GM19099 (cell line): ENCODE data around the gene CIAO1.

Source experiments
- POLR2A ChIP-seq: IDR thresholded peaks from 3 replicates; pipeline ENCODE4 v1.6.1; 2011; ENCODE audit warnings: low read depth; ENCODE audit not compliant: insufficient read length; ENCODE audit errors: extremely low read depth

The CIAO1 gene

DNA sequence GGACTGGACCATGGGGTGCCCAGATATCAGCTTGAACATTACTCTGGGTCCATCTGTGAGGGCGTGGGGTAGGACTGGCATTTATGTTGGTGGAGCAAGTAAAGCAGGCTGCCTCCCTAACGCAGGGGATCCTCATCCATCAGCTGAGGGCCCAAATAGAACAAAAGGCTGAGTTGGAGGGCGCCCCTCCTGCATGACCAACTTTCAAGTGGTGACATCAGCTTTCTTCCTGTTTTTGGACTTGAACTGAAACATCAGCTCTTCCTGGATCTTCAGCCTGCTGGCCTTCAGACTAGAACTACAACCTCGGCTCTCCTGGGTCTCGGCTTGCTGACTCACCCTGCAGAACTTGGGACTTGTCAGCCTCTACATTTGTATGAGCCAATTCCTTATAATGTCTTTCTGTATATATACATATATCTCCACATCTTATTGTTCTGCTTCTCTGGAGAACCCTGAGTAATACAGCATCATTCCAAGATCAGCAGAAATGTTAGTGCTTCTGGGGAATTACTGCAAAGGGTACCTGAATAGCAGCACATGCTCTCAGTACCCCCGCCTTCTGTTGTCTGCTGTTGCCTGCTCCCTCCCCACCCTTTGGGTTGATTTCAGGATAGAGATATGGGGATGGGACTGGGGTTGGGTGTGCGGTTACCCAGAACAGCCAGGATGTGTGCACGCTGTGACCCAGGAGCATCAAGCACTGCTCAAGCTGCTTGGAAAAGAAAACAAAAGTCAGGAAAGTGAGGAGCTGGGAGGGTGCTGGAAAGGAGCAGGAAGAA is 20.2 kb upstream of the CIAO1 start:
- TF ChIP-seq POLR2A = no peak

DNA sequence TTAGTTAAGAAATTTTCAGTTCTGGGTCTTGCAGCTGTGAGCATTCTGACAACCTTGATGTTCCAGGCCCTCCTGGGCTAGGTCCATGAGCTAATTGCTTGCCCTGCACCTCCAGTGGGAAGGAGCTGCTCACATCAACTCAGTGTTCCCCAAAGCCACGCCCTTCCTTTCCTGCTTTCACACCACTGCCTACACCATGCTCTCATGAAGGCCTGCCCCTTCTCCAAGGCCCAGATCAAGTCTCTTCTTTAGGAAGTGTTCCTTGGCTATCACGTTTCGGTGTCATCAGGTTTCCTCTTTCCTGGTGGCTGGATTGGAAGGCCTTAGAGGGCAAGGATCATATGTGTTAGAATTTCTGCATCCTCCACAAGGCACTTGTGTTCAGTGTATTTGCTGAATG is 19.0 kb upstream of the CIAO1 start:
- no peak for TF ChIP-seq POLR2A

DNA sequence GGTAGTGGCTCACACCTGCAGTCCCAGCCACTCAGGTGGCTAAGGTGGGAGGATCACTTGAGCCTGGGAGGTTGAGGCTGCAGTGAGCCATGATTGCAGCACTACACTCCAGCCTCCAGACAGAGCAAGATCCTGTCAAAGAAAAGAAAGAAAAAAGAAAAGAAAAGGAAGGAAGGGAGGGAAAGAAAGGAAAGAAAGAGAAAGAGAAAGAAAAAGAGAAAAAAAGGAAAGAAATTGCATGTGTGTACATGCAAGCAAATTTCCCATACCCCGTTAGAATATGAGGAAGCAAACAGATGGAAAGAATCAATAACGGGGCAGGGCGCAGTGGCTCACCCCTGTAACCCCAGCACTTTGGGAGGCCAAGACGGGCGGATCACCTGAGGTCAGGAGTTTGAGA is 18.1 kb upstream of the CIAO1 start:
- no peak for TF ChIP-seq POLR2A

DNA sequence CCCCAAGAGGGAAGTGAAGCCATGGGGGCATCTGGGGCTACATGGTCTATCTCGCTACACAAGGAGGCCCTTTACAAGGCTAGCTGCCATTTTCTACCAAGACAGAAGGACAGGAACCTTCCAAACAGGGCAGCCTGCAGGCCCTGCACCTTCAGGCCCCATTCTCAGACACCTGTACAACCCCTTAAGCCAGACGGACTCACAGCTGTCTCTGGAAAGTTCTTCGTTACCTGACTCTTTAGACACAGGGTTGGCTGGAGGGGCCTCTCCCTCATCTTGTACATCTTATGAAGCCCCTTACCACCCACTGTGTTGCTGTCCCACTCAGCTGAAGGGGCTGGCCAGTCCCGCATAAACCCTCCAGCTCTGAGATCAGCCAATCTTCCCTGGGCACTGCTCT is 17.4 kb upstream of the CIAO1 start:
- no peak for TF ChIP-seq POLR2A

DNA sequence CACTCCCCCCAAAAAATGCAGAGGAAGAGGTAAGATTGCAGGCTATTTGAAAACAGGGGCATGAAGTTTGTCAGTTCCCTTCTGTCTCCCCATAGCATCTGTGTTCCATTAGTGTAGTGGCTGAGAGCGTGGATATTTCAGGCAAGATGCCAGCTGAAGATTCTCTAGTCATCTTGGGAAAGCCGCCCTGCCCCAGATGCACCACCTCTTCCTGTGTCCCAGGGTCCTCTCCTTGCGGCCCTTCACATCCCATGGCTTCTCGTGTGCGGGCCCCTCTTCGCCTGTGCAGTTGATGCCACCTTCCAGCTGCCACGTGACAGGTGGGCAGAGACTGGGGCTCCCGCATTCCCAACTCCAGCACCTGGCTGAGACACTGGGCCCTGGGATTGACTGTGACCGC is 16.4 kb upstream of the CIAO1 start:
- TF ChIP-seq POLR2A = no peak

DNA sequence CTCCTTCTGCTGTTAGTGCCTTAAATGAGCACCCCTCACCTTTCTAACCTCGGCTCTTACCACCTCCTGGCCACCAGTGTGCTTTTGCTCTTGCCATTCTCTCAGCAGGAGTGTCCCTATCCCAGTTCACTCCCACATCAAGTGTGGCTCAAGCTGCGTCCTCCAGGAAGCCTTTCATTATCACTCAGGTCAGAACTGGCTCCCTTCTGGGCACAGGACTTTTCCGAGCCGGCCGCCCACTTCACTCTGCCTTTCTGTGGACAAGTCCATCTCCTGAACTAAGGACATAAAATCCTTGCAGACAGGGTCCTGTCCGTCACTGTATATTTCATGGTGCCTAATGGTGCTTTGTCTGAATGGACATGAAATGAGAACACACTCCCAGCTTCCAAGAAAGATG is 15.8 kb upstream of the CIAO1 start:
- no peak for TF ChIP-seq POLR2A

DNA sequence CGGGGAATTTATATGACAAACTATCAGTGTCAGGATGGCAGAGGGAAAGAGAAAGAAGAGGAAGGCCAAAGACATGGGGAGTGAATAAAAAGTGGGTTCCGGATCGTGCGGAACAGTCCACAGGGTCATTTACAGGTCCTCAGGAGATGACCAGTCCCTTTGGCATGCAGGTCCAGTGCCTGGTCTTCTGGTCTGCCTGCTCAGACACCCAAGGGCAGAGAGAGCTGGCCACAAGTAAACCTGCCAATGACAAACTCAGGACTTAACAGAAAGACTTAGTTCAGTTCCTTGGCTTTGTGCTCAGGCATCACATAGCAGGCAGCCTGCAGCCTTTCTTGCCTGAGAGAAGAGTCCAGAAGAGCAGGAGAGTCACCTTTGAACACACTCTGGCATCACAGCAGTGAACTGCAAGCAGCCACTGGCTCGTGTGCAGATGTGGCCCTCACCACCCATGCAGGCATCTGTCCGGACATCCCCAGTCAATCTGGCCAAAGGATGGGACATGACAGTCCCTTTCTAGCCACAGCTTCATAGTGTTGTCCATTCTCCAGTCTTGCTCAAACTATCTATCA is 14.2 kb upstream of the CIAO1 start:
- TF ChIP-seq POLR2A = no peak

DNA sequence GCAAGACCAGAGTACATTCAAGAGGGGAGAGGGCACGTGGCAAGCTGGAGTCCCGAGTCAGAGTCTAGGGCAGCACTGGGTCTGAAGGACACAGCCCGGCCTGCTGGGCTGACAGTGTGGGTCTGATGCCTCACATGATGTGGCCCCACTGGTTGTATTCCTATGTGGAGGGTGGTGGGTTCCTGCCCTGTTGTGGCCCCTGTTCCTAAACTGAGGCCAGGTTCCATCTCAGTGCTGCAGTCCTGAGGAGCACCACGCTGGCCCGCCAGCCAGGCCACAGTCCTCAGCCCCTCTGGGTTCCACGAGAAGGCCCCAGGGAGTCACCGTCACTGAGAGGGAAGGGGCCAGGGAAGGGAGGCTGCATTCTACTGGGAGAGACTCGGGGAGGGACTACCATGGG is 13.5 kb upstream of the CIAO1 start:
- no peak for TF ChIP-seq POLR2A

DNA sequence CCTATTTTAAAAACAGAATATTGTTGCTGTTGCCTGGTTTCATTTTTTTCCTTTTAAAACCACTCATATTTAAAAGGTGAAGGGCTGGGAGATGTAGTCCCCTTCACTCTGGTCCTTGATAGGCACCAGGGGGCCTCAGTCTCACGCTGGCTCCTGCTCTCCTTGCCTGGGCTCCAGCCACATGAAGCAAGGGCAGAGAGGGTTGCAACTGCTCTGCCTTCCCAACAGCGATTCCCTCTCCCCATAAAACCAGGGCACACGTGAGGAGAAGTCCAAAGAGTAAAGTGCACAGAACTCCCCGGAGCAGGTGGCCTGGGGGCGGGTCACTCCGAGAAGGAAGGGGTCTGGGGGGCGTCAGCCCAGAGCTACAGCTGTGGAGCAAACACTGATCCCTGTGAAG is 13.0 kb upstream of the CIAO1 start:
- TF ChIP-seq POLR2A = no peak

DNA sequence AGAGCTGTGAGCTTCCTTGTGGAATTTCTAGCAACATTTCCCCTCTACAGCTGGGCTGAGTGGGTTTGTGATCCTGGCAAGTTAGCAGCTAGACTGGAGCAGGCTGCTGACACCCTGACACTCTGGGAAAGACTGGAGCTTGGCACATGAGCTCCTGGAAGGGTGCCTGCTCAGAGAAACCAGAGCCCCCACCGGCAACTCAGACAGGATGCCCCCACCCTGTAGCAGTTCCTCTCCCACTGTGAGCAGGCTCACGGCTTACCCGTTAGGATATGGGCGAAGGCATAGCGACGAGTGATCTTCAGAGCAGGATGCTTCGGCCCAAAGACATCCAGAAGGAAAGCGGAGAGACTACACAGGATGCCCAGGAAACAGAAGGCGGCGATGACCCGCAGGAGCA is 11.5 kb upstream of the CIAO1 start:
- TF ChIP-seq POLR2A = no peak

DNA sequence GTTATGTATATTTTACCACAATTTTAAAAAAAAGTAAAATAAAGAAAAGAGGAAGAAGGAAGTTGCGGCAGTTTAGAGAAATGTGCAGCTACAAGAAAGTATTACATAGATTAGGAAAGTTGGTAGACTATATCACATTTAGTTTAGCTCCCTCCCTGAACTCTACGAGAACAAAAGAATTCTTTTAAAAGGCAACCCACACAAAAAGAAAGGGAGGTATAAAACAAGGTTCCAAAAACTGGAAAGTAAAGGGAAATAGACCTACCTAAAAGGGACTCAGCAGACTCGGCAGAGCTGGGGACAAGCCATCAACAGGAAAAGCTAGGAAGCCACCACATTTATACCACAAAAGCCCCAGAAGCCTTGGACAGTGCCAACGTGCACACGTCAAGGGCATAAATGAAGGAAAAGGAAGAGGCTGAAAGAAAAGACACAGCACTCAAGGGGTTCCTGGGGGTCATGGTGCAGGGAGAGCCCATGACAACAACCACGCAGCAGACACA is 9.4 kb upstream of the CIAO1 start:
- TF ChIP-seq POLR2A = no peak

DNA sequence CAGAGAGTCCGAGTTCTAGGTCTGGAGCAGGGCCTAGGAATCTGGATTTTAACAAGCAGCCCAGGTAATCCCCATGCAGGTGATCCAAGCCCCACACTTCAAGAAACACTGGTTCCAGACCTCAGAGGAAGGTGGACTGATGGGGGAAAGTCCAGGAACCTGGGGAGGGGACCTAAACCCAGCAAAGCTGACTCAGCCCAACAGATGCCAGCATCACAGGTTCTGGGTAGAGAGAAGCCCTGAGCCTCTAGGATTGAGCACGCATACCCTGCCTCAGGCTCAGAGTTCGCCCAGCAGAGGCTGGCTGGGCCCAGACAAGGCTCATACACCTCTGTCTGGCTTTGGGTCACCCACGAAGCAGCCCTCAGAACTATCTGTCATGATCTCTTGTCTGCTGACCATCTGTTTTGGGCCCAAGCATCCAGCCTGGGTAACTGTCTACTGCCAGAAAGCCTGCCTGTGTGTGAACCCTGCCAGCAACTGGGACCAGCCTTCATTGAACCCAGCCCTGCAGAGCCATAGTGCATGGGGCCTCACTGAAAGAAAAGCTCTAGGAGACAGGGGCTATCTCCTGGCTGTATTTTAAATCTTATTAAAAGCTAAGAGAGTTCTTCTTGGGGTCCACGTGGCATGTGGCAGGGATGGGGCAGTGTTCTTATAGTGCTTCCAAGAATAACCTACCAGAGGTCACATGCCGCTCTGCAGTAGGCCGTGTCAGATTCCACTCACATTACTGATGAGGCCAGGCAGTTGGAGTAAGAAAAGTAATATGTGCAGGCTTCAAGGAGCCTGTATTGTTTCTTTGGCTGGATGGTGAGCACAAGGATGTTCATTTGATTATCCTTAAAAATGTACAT is 7.6 kb upstream of the CIAO1 start:
- TF ChIP-seq POLR2A = no peak

DNA sequence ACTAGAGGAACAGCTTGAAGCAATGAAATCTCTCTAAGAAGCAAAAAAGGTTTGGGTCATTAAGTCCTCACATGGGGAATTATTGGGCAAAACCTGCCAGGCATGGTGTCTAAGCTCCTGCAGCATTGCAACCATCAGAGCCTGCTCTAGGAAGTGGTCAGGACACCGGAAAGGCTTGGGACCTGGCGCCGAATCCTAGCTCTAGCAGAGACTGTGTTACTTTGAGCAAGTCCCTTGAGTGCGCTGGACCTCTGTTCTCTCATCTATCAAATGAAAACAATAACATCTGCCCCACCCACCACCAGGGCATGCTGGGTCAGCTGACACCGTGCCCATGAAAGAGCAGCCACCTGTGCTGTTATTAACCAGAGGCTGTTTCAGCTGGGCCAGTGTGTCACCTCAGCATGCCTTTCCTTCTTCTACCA is 6.5 kb upstream of the CIAO1 start:
- no peak for TF ChIP-seq POLR2A

DNA sequence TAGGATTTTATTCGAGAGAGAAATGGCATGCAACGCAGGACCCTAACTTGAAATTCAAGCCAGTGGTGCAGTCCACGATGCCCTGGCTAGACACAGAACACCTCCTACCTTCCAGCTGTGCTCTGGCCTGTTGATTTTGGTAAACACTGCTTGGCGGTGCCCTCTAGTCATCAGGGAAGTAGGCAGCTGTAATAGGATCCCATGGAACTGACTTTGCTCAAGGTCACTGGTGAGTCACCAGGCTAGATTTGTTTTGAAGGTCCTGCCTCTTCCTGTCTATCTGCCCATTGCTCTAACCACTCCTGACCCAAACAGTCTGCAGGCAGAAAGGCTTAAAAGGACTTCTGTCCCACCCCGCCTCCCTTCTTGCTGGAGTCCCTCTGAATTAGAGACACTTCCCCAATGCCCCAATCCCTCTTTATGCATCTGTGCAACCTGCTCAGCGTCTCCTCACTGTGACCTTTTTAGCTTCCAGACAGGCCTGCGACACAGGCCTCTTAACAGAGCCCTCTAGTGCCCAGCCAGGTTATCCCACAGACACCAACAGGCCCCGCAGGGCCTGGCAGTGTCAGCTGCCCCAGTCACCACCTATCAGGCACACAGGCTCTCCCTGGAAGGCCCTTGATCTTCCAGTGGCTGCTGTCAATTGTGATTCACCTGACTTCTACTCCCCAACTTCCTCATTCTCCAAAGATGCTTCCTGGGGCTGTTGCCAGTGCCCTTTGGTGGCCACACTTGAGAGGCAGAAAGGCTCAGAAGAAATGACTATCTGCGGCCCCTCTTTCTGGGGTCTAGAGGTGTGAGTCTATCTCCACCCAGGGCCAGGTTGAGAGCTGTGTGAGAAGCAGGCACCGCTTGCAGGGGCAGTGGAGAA is 5.4 kb upstream of the CIAO1 start:
- TF ChIP-seq POLR2A = no peak
